ENCODE data around the gene ICE2.
"Not testable (repeated sequence)": the region's sequence is repeated elsewhere in the genome, so short reads cannot be mapped to it uniquely, and the experiment has no call there.

Gene ICE2

GRCh38 chr15:60442763-60443162 lies 36.2 kb downstream of the ICE2 start:
- no peak for DNase-seq (ENCODE audit: low spot score)

DNA sequence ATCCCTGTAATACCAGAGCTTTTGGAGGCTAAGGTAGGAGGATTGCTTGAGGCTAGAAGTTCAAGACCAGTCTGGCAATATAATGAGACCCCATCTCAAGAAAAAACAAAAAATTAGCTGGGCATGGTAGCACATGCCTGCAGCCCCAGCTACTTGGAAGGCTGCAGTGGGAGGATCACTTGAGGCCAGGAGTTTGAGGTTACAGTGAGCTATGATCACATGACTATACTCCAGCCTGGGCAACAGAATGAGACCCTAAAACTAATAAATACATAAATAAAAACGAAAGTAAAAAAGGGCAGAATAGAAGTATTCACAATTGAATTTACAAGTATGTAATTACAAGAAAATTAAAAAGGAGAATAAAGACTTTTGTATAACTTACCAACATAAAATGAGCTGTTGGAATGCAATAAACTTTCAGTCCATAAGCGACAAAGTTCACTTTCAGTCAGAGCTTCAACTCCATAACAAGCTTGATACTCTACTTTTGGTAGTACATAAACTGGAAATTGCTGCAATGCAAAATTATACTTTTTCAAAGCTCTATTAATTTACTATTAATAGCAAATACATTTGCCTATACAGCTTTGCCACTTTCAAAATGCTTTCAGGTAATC lies 36.8 kb downstream of the ICE2 start:
- no peak for DNase-seq (ENCODE audit: low spot score)

GRCh38 chr15:60441331-60441730 lies 37.6 kb downstream of the ICE2 start:
- DNase-seq (ENCODE audit: low spot score), result no peak

DNA sequence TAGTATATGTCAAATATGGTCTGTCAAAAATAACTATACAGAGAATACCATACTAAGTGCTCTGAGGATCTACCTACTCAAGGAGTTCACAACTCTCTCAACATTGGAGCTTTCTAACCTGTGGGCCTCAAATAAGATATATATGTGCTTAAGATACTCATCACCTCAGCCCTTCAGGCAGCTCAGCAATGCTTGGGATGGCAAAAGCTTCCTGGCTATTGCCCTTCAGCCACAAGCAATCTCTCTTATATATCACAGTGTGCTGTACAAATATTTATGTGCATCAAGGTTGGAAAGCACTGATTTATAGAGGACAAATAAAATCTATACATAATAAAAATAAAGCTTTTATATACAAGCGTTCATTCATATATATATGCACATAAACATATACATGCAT lies 40.3 kb downstream of the ICE2 start:
- DNase-seq (ENCODE audit: low spot score), result no peak

DNA sequence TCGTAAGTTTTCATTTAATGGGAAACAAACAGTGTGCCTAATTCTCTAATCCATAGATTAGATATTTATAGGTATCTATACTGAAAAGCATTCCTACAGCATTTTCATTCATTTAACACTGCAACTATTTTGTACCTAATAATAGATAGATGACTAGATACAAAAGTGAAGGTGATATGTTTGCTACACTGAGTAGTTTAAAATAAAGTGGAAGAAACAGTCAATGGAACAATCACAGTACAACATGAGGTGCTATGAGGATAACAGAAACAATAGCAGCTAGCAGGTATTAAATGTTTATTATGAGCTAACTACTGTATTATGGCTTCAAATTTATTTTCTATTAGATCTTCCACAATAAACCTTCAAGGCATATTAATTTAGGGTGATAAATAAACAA lies 50.0 kb downstream of the ICE2 start:
- DNase-seq (ENCODE audit: low spot score), result no peak

DNA sequence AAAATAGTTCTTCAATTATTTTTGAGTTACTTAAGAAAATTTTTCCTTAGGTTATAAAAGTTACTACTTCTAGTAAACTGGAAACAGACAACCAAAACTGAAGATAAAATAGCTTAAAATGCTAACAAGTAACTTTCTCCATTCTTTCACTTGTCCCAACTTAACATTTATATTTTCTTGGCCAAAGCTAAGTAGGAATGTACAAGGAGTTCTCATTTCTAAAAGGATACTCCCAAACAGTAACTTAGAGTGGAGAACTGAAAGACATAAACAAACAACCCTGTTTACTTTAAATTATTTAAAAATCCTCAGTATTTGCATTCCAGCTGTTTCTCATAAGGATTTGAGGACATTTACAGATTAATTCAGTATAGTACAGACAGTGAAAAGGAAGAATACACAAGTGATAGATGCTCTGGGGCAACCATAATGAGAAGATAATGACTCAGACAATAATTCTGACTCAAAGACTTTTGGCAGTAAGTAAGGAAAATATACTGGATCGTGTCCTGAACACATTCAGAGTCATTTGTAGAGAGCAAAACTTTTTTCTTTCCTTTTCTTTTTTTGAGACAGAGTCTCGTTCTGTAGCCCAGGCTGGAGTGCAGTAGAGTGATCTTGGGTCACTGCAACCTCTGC lies 52.0 kb downstream of the ICE2 start:
- DNase-seq (ENCODE audit: low spot score), result no peak

GRCh38 chr15:60425461-60425860 lies 53.5 kb downstream of the ICE2 start:
- no peak for DNase-seq (ENCODE audit: low spot score)

DNA sequence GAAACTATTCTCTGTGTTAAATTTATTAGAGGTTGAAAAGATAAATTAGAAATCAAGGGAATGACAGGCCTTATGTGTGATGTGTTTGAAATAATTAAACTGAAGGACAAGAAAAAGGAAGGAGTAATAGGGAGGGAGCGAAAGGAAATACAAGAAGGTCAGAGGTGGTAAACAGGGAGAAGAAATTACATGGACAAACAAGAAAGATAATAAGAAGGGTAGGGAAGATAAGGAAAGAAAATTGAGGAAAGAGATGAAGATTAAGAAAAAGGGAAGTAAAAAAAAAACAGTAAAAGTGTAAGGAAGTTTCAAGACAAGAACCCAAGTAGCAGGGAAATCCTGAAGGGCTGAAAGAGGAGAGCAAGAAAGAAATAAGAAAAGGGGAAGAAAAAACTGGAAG lies 54.9 kb downstream of the ICE2 start:
- no peak for DNase-seq (ENCODE audit: low spot score)

DNA sequence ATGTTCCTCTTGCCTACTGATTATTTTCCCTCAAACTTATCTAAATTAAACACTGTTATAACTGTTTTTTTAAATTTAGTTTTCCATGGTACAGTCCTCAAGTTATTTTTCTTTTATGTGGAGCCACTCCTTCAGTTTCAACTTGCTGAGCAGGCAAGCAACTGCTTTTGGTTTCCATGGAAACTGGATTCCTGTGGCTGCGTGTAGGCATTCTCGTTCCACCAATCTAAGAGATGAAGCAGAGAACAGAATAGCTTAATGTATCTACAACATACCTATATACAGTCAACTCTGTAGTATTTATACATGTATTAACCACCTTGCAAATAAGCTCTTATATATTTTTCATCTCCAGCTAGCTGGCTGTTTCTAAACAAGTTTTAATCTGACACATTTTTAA lies 55.4 kb downstream of the ICE2 start:
- peak; percentile 51 for DNase-seq (ENCODE audit: low spot score)

GRCh38 chr15:60421544-60421943 lies 57.4 kb downstream of the ICE2 start:
- no peak for DNase-seq (ENCODE audit: low spot score)

- no peak for DNase-seq (ENCODE audit: low spot score)
Observed at GRCh38 chr15:60420203-60420716, 58.7 kb downstream of the ICE2 start.

DNA sequence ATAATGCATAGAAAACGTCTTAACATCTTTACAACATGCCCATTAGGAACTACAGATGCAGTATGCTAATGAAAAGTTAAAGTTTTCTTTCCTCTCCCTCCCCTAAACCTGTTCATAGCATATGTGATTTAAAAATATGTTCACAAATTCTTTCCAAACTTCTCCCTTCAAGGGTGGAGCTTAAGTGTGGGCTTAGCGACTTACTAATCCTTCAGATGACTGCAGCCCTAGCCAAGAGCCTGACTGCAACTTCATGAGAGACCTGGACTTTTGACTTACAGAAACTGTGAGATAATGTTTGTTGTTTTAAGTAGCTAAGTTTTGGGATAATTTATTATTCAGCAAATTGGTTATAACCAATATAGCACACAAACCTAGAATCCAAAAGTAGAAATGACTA lies 59.2 kb downstream of the ICE2 start:
- DNase-seq (ENCODE audit: low spot score), result no peak

DNA sequence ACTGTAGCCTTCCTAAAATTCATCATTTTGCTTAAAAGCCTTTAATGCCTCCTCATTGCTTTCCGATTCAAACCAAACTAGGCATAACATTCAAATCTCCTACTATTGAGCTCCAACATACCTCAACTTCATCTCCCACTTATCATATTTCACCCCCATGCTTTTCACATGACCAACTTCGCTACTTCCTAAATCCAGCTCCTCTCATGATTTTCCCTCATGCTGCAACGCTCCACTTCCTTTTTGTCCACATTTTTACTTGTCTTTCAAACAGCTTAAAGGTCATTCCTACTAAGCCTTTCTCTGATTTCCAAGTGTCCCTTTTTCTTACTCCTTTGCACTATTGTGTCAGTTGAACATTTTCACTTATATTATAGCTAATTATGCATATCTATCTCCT lies 60.8 kb downstream of the ICE2 start:
- no peak for DNase-seq (ENCODE audit: low spot score)

DNA sequence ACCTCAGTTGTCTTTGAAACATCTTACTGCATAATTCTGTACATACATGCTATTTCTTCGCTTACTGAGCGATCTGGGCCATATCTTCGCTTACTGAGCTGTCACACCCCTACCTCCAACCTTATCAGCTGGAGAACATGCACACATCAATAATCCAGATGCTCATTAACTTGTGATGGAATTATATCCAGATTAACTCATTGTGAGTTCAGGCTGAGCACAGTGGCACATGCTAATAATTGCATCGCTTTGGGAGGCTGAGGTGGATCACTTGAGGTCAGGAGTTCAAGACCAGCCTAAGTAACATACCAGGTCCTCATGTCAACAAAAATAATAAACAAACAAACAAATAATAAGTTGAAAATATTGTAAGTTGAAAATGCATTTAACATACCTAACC lies 61.8 kb downstream of the ICE2 start:
- DNase-seq (ENCODE audit: low spot score), result no peak

- no peak for DNase-seq (ENCODE audit: low spot score)
Observed at GRCh38 chr15:60416484-60416883, 62.5 kb downstream of the ICE2 start.

DNA sequence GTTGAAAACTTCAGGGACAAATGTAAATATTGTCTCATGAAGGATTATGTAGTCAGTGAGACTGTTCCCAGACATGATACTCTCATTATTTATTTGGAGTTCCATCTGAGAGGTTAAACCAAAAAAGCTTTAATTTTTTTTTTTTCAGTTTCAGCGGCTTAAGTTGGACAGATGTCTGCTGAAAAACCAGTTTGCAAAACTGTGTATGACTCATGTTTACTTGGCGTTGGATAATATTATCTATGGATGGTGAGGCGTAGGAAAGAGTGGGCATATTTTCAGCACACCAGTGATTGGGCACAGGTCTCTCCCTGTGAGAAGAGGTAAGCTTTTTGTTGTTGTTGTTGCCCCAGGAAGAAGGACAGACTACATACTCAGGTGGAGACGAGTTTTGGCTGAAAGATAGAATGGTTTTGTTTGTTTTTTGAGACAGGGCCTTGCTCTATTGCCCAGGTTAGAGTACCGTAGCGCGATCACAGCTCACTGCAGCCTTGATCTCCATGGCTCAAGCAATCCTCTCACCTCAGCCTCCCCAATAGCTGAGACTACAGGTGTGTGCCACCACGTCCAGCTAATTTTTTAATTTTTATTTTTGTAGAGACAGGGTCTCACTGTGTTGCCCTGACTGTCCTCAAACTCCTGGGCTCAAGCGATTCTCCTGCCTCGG lies 64.8 kb downstream of the ICE2 start:
- DNase-seq (ENCODE audit: low spot score), result no peak

DNA sequence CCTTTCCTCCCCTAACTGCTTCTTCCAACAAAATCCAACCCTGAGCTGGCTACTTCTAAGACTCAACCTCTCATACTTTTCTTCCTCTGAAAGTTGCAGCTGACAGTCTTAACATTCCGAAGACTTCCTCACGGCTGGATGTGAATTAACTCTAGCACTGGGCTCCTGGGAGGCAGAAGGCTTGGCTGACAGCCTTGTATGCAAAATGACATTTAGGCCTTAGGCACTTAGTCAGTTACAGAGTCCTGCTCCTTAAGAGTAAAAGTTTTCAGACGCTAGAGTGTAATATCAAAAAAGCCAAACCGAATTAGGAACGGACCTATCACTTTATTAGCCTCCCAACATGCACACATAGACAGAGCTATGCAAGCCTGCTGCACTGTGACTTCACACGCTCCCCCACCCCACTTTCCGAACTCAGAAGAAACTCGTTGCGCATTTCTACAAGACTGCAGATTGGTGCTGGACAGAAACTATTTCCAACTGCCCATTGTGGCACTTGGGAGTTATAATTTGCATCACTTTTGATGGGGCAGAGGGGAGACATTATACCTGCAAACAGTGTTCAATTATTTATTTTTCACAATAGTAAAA lies 65.6 kb downstream of the ICE2 start:
- no peak for DNase-seq (ENCODE audit: low spot score)

GRCh38 chr15:60412807-60413206 lies 66.1 kb downstream of the ICE2 start:
- not testable (repeated sequence) for DNase-seq (ENCODE audit: low spot score)

- no peak for DNase-seq (ENCODE audit: low spot score)
Observed at GRCh38 chr15:60411774-60412425, 67.0 kb downstream of the ICE2 start.

- DNase-seq (ENCODE audit: low spot score), result not testable (repeated sequence)
Observed at GRCh38 chr15:60410350-60410749, 68.6 kb downstream of the ICE2 start.

GRCh38 chr15:60408463-60408981 lies 70.4 kb downstream of the ICE2 start:
- DNase-seq (ENCODE audit: low spot score), result no peak

DNA sequence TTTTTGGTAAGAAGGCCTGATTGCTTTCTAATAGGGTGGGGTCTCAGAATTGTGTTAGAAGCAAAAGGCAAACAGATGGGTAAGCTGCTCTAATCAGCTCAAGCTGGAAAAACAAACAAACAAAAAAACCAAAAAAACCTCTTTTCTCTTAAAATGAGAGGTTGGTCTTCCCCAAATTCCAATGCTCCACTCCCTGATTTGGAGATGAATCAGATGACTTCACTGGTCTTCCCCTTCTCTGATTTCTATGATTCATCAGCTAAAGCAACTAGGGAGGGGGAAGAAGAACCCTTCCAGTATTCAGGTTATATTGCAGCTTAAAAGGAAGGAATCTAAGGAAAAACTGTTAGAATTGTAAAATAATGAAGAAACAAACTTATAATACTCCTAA lies 71.5 kb downstream of the ICE2 start:
- DNase-seq (ENCODE audit: low spot score), result no peak
